ENCODE results near the gene DMRTB1.

- TF ChIP-seq GATA2 (IDR thresholded peaks at IDR 0.05; ENCODE audit: low read depth, low read length) (no peak), GATA3 (IDR thresholded peaks at IDR 0.05; ENCODE audit: low read depth, low read length) (no peak)
Observed at GRCh38 chr1:53500204-53501064, 41.2 kb downstream of the DMRTB1 start.
